HPDE6-E6E7 (cell line): ENCODE results near the gene TSPAN2.
A peak's percentile ranks its signal among the peaks of the same experiment; 100 is the strongest.

Experiments
- DNase-seq: peaks from one replicate; pipeline ENCODE4 v3.0.0; 2011; ENCODE audit warnings: missing footprints; ENCODE audit errors: extremely low spot score

TSPAN2 gene

DNA sequence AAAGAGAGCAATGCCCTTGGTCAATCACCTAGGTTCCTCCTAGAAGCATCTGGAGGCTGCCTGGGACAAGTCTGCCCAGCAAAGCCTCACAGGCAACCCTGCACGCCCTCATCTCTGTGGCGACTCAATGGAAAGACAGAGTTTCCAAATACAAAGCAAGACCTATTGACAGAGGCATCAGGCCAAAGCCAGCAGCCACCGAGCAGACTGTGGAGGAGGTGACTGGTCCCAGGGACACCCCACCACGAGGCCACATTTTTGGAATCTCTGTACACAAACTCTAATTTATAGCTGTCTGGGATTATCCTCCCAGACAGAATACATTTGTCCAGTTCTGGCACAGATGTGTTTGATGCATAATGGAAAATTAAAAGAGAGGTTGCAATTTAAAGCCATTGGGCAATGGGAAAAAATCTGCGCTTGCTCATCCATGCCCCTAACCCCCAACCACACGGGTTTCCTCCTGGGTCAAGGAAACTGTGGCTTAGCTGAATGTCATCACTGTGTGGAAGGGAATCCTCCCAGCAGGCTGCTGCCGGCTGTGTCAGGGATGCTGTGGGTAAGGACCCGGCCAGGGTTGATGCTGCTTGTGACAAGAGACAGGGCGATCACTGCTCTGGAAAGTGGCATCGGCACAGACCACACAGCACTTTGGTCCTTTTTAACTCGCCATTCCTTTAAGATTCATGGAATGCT is 14.3 kb downstream of the TSPAN2 start:
- DNase-seq: no peak

DNA sequence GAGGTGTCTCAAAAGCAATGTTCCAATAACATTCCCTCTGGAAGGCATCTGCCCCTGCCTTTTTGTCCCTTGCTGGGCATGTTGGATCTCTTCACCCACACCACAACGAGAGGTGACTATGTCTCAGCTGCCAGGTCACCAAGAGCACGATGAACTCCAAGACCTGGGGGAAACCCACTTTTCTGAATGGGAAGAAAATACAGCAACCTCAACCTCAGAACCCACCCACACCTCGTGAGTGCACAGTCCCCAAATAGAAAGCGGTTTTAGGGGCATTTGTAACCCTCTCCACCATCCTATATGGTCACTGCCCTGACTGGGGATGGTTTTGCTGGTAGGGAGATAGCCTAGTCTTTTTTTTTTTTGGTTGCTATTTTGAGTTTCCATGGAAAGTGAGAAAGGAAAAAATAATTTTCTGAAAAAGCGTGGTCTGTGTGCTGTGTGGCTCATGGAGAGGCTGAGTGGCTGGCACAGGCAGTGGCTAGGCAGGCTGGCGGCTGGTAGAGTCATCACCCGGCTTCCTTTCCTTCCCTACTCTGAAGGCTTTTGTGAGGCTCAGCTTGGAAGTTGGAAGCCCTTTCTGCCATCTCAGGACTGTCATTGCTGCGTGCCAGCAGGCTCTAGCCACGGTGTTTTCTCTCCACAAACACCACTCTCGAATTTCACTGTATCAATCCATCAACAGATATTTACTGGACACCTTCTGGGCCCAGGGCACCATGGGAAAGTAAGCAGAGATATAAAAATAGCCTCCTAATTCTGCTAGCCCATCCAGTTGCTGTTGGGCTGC is 15.8 kb downstream of the TSPAN2 start:
- DNase-seq: no peak

DNA sequence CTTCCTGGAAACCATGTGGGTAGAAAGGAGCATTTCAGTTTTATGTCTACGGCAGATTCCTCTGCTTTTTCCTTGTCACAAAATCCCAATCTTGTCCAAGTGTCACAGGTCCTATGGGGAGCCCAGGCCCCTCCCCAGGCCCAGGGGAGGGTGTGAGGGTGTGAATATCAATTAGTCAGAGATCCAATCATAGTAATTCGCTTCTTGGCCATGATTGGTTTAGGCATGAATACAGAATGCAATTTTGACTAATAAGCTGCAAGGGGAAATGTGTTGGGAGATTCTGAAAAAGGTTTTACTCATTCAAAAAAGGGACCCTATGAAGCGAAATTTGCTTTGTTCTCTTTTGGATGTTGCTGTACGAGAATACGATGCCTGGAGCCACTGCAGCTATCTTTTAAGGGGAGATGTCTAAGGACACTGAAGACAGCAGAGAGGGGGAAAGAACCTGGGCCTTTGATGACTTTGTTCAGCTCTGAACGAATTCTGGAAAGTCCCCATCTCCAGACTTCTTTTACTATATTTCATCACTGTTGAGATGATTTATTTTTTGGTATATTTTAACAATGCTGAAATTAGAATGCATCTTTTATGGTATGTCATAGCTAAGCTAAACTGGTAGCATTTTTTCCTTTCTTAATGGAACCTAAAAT is 18.2 kb downstream of the TSPAN2 start:
- no peak for DNase-seq

DNA sequence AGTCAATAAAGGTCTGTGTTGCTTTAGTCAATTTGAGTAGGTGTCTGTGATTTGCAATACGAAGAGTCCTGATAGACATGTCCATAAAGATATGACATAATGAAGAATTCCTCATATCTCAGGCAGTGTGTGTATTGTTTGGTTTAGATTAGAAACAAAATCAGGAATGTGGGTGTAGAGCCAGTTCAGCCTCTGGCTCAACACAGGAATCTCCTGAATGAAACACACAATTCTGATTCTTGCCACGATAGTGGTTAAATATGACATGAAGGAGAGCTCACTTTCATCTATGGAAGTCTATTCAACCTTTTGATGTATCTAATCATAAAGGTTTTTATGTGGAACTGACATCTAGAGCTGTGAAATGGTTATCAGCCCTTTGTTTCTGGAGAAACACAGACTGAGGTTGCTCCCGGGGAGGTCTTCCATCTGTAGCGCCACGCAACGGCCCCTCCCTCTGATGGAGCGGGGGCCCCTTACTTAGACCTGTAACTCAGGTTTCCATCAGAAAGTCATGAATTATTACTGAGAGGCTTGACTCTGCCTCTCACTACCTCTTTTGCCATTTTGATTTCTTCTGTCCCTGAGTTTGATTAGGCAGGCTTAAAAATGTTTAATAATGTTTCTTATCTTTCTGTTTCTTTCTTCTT is 19.5 kb downstream of the TSPAN2 start:
- DNase-seq: no peak

DNA sequence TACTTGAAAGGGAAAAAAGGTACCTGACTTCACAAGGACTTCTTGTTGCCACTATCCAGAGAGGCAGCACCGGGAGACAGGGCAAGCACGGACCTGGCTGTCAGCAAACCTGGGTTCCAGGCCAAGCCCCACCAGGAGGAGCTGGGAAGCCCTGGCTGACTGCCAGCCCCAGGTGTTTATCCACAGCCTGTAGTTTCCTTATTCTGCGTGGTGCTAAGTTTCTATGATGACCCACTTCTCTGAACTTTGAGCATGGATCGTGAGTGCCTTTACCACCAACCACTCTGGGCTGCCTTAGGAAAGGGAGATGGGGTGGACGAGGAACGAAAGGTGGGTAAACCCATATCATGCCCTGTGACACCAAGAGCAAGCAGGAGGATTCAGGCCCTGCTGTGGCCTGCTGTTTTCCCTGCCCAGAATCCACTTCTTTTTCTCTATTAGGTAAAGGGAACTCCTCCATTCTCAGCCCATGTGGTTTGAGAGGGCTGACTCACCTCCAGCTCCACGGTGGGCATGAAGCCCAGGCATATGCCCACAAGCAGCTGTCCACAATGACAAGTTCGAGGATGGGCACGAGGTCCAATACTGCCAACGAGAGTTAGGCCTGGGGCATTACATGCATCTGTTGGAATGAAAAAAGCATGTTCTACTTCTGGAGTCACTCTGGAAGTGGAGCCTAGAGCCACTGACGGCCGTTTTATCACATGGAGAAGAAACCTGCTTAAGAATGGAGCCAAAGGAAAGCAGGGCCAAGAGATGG is 20.3 kb downstream of the TSPAN2 start:
- no peak for DNase-seq

DNA sequence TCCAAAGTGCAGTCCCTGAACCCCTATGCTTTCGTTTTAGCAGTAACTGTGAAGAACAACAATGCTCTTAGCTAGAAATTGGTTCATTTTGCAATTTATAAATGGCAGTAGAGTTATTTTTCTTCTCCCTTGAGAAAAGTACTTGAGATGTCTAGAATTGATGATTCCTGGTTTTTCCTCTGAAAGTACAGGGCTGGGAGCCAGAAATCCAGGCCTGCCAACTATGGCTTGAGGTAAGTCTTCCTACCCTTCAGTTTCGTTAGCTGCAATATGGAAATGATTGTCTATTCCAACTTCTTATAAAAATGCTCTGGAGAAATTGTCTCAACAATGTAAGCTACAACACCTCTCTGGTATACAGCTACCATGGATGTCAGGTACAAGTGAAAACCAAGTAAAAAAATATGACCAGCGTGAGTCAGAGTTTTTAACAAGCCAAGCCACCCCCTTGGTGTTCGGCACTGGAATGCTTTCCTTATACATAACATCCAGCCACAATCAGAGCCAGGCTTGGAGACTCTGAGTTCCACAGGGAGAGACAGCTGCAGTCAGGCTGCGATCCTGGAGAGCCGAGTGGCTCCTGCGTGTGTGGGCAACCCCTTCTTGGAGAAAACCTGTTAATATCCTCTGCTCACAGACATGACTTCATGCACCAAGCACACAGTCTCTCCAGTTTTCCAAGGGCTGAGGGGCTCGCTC is 22.0 kb downstream of the TSPAN2 start:
- DNase-seq: no peak

DNA sequence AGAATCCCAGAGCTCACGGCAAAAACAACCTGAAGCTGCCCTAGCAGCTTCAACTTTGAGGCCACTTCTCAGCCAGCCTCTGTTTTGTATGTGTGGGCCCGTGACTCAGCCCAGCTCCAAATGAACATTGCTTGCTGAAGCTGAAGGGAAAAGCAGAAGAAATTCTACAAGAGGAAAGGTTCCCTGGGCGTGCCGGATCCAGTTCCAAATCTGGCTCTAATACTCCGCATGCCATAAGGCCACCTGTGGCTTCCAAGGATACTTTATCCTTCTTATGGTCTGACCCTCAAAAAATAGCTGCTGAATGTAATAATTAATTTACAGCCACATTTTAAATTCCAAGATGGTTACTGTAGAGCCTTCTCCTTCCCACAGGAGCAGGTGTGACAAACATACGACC is 24.3 kb downstream of the TSPAN2 start:
- DNase-seq: no peak

DNA sequence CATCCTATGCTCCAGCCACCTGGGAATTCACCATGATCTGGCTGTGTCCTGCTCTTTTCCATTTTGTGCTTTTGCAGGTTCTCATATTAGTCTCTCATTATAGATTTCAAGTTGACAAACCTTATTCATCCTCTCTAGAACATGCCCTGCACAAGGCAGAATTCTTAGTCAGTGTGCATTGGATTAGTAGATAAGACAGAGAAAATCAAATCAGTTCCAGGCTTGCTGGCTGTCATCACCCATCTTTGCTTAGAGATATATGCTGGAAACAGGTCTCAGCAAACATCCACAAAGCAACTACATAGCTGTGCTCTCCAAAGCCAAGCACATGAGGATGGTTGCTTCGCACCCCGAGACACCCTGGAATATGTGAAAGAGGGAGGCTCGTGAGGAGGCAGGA is 24.8 kb downstream of the TSPAN2 start:
- no peak for DNase-seq

DNA sequence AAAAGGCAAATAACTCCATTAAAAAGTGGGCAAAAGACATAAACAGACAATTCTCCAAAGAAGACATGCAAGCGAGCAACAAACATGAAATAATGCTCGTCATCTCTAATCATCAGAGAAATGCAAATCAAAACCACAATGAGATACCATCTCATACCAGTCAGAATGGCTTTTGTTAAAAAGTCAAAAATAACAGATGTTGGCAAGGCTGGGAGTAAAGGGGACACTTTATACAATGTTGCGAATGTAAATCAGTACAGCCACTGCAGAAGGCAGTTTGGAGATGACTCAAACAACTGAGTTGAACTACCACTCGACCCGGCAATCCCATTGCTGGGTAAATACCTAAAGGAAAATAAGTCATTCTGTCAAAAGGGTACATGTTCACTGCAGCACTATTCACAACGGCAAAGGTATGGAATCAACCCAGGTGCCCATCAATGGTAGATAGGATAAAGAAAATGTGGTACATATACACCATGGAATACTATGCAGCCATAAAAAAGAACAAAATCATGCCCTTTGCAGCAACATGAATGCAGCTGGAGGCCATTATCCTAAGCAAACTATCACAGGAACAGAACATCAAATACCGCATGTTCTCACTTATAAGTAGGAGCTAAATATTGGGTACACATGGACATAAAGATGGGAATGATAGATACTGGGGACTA is 25.9 kb downstream of the TSPAN2 start:
- no peak for DNase-seq

DNA sequence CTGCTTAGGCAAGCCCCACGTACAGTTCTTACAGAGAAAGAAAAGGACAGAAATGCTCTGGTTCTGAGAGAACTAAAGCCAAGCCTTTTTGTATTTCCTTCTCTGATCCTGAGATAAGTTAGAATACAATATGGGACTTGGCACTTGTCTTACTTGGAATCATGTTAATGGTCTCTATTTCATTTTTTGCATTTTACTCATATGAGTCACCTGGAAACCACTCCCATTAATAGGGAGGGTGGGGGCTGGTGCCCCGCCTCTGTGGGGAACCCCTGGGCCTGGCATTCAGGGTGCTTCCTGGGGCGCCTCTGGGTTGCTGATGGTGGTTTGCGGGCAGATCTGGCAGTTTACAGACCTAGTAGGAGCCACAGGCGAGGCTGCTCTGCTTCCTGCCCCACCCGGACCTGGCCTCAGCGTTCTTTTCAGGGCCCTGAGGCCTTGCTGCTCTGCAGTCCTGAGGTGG is 26.7 kb downstream of the TSPAN2 start:
- peak; percentile 59 for DNase-seq

DNA sequence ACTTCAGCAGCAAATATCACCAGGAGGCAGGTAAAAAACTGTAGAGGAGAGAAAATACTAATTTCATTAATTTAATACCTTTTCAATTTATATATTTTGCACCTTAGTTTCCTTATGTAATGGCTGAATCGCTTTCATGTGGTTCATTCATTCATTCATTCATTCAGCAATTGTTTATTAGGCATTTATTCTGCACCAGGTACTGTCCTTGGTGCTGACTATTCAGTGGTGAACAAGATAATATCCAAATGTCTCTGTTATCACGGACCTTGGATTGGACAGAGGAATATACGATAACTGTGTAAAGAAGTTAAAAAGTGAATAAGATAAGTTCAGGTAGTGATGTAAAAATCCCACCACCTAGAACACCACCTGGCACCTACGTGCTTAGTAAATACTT is 28.8 kb downstream of the TSPAN2 start:
- DNase-seq: no peak

DNA sequence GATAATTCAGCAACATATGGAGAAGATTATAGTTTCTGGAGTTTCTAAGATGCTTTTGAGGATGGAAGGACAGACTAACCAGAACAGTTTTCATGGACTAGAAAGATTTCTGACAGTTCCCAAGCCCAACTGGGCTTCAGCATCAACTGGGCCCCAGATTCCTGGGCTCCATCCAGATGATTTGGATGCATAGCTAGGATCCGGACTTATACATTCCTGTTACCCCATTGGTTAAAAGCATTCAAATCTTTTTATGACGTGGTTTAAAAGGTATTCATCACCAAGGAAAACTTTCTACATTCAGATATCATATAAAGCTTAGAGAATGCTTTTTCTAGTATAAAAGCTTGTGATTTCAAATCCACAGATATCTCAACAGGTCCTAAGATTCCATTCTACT is 30.0 kb downstream of the TSPAN2 start:
- DNase-seq: no peak

DNA sequence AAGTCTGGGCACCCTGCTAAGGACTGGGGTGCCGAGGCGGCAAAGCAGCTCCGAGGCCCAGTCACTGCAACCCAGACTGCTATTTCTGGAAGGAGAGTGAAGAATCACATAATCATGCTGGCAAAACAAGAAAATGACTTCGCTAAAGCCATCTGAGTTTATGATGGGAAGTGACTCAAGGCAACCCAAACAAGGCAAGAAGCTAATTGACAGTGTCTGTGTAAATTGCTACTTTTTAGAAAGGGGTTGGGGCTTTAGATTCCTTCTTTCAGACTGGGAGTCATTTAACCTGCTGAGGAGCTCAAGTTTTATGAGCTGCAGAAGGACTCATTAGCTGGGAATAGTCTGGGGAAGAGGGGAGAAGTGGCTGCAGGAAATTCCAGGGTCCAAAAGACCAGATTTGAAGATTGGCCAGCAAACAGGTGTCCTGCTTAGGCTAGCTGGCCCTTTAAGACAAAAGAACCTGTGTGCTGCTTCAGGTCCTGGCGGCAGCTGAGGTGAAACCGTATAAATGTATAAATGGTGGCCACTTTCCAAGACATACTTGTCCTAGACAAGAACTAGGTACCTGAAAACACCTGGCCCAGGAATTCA is 31.5 kb downstream of the TSPAN2 start:
- no peak for DNase-seq

DNA sequence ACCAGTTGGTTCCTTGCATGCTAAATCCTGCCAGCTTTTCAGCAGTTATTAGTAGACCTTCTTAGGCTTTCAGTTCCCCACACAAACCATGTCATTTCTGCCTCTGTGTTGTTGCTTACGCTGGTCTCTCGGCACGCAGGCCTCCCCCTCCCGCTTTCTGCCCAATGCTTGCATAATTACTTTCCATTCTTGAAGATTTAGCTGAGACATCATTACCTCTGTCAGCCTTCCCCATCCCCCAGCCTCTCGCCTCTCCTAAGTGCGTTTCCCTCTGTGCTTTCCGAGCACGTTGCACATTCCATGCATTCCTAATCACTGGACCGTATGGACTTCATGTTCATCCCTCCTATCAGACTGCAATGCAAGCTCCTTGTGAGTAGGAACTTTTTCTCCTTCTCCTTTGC is 32.9 kb downstream of the TSPAN2 start:
- DNase-seq: no peak

DNA sequence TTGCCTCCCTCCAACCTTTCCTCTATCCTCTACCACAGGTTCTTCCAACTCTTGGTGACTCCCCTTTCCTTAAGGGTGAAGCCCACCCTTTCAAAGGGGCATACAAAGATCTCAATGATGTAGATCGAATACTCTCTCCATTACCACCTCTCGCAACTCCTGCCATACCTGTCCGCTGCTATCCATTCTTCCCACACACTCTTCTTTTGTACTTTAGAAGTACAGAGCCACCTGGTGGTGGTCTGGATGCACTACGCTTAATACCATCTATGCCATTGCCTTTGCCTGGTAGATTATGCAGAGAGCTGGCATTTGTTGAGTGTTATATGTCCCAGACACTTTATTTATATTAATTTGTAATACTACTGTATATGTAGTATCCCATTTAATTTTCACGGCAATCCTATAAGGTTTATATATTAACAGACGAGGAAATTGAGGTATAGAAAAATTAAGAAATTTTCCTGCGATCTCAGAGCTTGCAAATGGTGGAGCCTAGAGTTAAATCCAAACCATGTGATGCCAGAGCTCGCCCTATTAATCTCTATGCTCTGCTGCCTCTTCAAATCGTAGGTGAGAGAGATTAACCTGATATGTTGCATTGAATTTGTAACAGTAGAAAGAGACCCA is 36.7 kb downstream of the TSPAN2 start:
- peak; percentile 72 for DNase-seq

DNA sequence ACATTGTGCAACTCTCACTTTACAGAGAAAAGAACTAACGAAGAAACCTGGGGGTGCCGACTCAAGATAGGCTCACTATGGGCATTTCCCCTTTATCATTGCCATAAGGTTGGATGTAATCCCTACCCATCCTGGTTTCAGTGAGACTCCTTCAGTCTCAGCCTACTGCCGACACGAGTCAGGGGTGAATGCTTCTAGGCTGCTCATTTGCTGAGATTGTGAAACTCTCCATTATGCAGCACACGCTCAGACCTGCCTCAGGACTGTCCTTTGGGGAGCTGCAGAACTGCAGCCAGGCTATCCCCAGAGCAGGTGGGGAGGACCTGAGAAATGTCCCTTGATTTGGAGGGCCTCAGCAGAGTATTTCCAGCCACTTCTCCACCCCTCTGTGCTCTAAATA is 37.5 kb downstream of the TSPAN2 start:
- DNase-seq: peak; percentile 81

DNA sequence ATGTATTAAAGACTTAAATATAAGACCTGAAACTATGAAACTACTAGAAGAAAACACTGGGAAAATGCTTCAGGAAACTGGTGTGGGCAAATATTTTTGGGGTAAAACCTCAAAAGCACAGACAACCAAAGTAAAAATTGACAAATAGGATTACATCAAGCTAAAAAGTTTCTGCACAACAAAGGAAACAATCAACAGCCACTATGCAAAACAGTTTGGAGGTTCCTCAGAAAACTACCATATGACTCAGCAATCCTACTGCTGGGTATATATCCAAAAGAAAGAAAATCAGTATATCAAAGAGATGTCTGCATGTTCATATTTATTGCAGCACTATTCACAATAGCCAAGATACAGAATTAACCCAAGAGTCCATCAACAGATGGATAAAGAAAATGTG is 42.6 kb downstream of the TSPAN2 start:
- DNase-seq: no peak

DNA sequence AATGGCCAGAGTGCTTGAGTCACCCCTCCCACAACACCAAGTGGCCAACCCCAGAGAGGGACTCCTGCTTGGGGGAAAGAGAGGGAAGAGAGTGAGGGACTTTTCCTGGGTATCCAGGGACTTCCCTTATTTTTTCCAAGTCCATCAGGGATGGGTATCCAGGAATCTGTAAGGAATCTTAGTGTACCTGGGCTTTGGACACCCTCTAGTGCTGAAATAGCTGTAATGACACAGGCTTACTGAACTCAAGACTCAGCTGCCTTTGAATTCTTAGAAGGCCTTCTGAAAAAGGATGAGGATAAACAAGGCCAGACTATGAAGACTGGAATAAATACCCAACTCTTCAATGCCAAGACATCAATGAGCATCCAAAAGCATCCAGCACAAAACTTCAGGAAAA is 47.6 kb downstream of the TSPAN2 start:
- no peak for DNase-seq

DNA sequence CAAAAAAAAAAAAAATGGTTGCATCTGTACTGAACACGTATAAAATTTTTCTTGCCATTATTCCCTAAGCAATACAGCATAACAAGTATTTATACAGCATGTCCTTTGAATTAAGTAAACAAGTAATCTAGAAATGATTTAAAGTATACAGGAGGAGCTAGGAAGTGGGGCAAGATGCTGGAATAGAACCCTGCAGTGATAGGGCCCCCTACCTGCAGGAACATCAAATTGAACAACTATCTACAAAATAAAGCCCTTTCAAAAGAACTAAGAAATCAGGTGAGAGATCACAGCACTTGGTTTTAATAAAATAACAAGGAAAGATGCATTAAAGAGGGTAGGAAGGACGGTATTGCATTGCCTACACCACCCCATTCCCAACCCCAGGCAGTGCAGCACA is 48.8 kb downstream of the TSPAN2 start:
- no peak for DNase-seq
